Testis (tissue), 3 donors: ENCODE measurements around the gene TMEM272. TPM values are rescaled to one million over a fixed set of nuclear protein-coding genes. Genes with fewer than 3 reads are reported as not detected.

Experiments used
- DNase-seq: peaks from one replicate; pipeline ENCODE4 v3.0.0-alpha.2; 2019
- H3K27ac ChIP-seq, 2 donors: fragments of 200-600 bp; sonication (generic); one replicate each; pipeline ENCODE4 v1.5.1; 2019
- H3K27me3 ChIP-seq: fragments of 200-600 bp; sonication (generic); one replicate; pipeline ENCODE4 v1.5.1; 2019
- H3K36me3 ChIP-seq: fragments of 200-600 bp; sonication (generic); one replicate; pipeline ENCODE4 v1.5.1; 2017; ENCODE audit warnings: low read depth; ENCODE audit errors: missing control alignments
- H3K4me1 ChIP-seq: fragments of 200-600 bp; sonication (generic); one replicate; pipeline ENCODE4 v1.5.1; 2019
- H3K4me3 ChIP-seq, 2 donors: fragments of 200-600 bp; sonication (generic); one replicate each; pipeline ENCODE4 v1.5.1; 2017 to 2019
- H3K9me3 ChIP-seq: fragments of 200-600 bp; sonication (generic); one replicate; pipeline ENCODE4 v1.5.1; 2017
- CTCF ChIP-seq, 3 experiments: fragments of 450-650 bp in 2 of 3; fragments of 200-600 bp in 1 of 3; sonication (generic) in 1 of 3; IDR thresholded peaks; one replicate each; pipeline ENCODE4 v1.5.1; 2016 to 2019; ENCODE audit warnings: antibody characterized with exemption in 3 of 3, mild to moderate bottlenecking in 2 of 3, moderate library complexity in 1 of 3
- POLR2A ChIP-seq: fragments of 450-650 bp; IDR thresholded peaks from one replicate; pipeline ENCODE4 v1.6.1; 2017; ENCODE audit warnings: antibody characterized with exemption, mild to moderate bottlenecking, moderate library complexity
- WGBS, 2 donors: methylation state at CpG; one replicate each; pipeline ENCODE4 v1.1.5; 2018; 5-methylcytosine and 5-hydroxymethylcytosine counted together
- intact Hi-C: fragments of 100-400 bp; cut with DNase I; formaldehyde crosslinking; loops from one replicate; pipeline ENCODE4 v1.15.1; 2023; ENCODE audit warnings: low total_unique reads
- polyA plus RNA-seq: library from polyadenylated mRNA; stranded (reverse); fragments of 350-450 nt; fragmentation: Illumina TruSeq; extraction: RNeasy Lipid Tissue Mini Kit (QIAGEN cat#74804); gene quantifications from one replicate; pipeline ENCODE4 v1.2.3, GENCODE V29; 2014; ENCODE audit warnings: low read depth, low replicate concordance; ENCODE audit not compliant: insufficient read depth
- total RNA-seq, 2 donors: library from RNA; depleted of rRNA; stranded (reverse); fragments of >200 nt; gene quantifications; one replicate each; pipeline ENCODE4 v1.2.3, GENCODE V29; 2016

The TMEM272 gene
- total and polyA plus RNA-seq, 3 donors from 2014 or later = 0.50 to 1.9 (median 1.7) TPM

- peaks cover 30% of the 10 kb centered on the region for H3K4me1 ChIP-seq
- no peaks in the 10 kb centered on the region for H3K27me3 ChIP-seq
- H3K9me3 ChIP-seq = no peaks in the 10 kb centered on the region
- peak overlapping the region; percentile 97 to 99 for H3K27ac ChIP-seq
- H3K36me3 ChIP-seq = no peaks in the 10 kb centered on the region
- DNase-seq = no peak
- WGBS, 2 donors = 28 to 45% methylated on average over 6 to 9 of the region's 9 CpGs
- intact Hi-C loops = loop anchor here (5.0 kb wide), 1 partner anchor 351 kb away; the partner anchor contains the start of gene INTS6
- TF ChIP-seq POLR2A = no peak
- TF ChIP-seq CTCF (IDR thresholded peaks at IDR 0.05) = no peak
- peak overlapping the region; percentile 81 to 95 for H3K4me3 ChIP-seq
These were observed 42.2 kb downstream of the TMEM272 start for GRCh38 chr13:51802631-51803418.

GRCh38 chr13:51801631-51802099 is 43.3 kb downstream of the TMEM272 start:
- Histone ChIP-seq H3K9me3 (no peaks in the 10 kb centered on the region), H3K4me3 (no peak overlapping the region), H3K27me3 (no peaks in the 10 kb centered on the region), H3K27ac (peak overlapping the region in 1 of 2 donors; percentile 9), H3K36me3 (no peaks in the 10 kb centered on the region), H3K4me1 (peaks cover 30% of the 10 kb centered on the region)
- intact Hi-C loops = loop anchor here (5.0 kb wide), 1 partner anchor 349 kb away; the partner anchor contains the start of gene INTS6
- DNase-seq = peak; percentile 84
- TF ChIP-seq POLR2A (no peak), CTCF (IDR thresholded peaks at IDR 0.05) (no peak)
- 65 to 75% methylated on average over 7 of the region's 7 CpGs for WGBS, 2 donors

- H3K4me1 ChIP-seq = peaks cover 30% of the 10 kb centered on the region
- no peak for DNase-seq
- intact Hi-C loops = loop anchor here (5.0 kb wide), 1 partner anchor 348 kb away; the partner anchor contains the start of gene INTS6
- no peak overlapping the region for H3K27ac ChIP-seq
- H3K9me3 ChIP-seq = no peaks in the 10 kb centered on the region
- TF ChIP-seq CTCF (IDR thresholded peaks at IDR 0.05) = no peak
- no peak for TF ChIP-seq POLR2A
- no peaks in the 10 kb centered on the region for H3K27me3 ChIP-seq
- no peak overlapping the region for H3K4me3 ChIP-seq
- H3K36me3 ChIP-seq = no peaks in the 10 kb centered on the region
- 88 to 96% methylated on average over 5 of the region's 5 CpGs for whole genome bisulfite sequencing, 2 donors
These were observed 44.5 kb downstream of the TMEM272 start for GRCh38 chr13:51800486-51800885.

GRCh38 chr13:51799261-51799660 is 45.7 kb downstream of the TMEM272 start:
- Histone ChIP-seq H3K9me3 (no peaks in the 10 kb centered on the region), H3K4me1 (peaks cover 20% of the 10 kb centered on the region), H3K36me3 (no peaks in the 10 kb centered on the region), H3K27me3 (no peaks in the 10 kb centered on the region), H3K4me3 (no peak overlapping the region), H3K27ac (no peak overlapping the region)
- DNase-seq = no peak
- 89 to 90% methylated on average over 4 to 12 of the region's 12 CpGs for WGBS, 2 donors
- TF ChIP-seq CTCF (IDR thresholded peaks at IDR 0.05) (no peak), POLR2A (no peak)
- intact Hi-C loops = loop anchor here (5.0 kb wide), 1 partner anchor 2002 kb away; no protein-coding TSS in a partner anchor
